Activated CD8-positive, alpha-beta memory T cell treated with anti-CD3 and anti-CD28 coated beads for 24 hours (primary cell): ENCODE data around the gene TEKT2.

Experiments
- DNase-seq: peaks from one replicate; pipeline ENCODE4 v3.0.0-alpha.2; 2020

The TEKT2 gene

GRCh38 chr1:36088265-36088576 lies 4.3 kb downstream of the TEKT2 start:
- DNase-seq: no peak

DNA sequence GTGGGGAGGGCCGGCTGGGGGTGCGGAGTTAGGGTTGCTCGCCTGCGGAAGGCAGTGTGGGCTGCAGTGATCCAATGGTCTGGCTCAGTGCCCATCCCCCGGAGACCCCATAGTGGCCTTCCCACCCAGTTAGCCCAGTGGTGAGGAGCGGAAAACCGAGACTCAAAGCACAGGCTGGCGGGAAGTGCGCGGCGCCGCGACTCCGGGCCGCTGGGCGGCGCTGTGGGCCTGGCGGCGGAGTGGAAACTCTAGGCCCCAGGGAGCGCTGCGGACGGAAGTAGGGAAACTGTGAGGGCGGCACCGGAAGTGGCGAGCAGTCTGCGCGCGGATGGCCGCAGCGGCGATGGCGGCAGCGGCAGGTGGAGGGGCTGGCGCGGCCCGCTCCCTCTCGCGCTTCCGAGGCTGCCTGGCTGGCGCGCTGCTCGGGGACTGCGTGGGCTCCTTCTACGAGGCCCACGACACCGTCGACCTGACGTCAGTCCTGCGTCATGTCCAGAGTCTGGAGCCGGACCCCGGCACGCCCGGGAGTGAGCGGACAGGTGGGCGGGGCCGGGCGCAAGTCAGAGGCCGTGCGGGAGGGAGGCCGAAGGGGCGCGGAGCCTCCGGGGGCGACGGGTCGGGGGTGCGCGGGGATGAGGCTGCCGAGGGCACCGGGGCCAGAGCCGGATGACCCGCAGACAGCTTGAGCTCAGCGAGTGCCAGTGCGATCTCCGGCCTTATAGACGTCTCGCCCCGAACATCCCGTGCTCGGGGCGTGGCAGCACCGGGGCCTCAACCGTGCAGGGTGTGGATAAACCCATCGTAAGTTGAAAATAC lies 4.9 kb downstream of the TEKT2 start, which contains the start of gene ADPRS:
TSS of gene ADPRS (plus strand) at position 316 of the 816 bp plus-strand sequence. CDS start at position 329, 13 bp downstream.
- peak; percentile 97 for DNase-seq

GRCh38 chr1:36089393-36090121 lies 5.7 kb downstream of the TEKT2 start:
- DNase-seq: no peak

DNA sequence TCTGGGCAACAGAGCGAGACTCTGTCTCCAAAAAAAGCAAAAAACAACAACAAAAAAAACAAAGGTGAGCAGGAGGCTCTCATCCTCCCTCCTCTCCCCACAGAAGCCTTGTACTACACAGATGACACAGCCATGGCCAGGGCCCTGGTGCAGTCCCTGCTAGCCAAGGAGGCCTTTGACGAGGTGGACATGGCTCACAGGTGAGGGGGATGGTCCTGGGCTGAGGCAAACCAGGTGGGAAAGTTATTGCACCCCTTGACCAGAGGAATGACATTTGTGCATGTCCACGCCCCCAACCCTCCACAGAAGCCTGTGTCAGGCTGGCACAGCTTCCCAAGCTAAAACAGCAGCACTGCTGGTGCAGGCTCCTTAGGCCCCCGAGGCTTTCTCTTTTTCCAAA lies 7.2 kb downstream of the TEKT2 start:
- no peak for DNase-seq

DNA sequence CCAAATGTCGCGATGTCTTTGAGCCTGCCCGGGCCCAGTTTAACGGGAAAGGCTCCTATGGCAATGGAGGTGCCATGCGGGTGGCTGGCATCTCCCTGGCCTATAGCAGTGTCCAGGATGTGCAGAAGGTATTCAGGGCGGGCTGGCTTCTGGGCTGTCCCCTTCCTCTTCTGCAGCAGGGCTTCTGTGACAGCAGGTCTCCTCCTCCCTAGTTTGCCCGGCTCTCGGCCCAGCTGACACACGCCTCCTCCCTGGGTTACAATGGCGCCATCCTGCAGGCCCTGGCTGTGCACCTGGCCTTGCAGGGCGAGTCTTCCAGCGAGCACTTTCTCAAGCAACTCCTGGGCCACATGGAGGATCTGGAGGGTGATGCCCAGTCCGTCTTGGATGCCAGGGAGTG lies 7.8 kb downstream of the TEKT2 start:
- DNase-seq: peak; percentile 38

DNA sequence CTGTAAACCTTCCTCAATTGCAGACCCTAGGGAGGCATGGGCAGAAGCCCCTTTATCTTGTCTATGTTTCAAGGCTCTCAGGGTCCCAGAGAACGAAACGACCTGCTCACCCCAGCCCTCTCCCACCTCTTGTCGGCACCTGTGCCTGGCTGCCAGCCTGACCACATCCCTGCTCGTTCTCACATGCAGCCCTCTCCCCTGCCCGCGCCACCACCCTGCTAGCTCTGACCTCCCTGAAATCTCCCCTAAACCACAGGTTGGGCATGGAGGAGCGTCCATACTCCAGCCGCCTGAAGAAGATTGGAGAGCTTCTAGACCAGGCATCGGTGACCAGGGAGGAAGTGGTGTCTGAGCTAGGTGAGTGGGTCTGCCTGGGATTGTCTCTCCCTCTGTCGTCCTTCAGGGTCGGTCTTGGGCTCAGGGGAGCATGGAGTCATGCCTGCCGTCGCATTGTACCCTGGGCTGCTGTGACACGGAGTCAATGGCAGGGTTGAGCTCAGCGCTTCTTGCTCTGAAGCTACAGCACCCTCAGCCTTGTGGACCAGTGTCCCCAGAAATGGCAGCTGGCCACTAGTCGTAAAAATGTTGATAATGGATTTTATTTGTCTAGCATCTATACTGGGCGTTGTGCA lies 8.4 kb downstream of the TEKT2 start:
- peak; percentile 46 for DNase-seq

DNA sequence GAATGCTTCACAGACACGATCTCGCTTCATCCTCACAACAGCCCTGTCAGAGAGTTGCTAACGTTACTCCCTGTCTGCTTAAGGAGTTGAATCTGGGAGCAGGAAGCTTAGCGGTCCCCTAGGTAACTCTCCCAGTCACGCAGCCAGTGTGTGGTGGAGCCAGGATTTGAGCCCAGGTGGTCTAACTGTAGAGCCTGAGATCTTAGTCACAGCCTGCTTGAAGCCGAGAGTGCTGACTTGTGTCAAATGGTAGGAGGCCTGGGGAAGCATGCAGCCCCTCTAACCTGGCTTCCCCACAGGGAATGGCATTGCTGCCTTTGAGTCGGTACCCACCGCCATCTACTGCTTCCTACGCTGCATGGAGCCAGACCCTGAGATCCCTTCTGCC lies 8.9 kb downstream of the TEKT2 start:
- peak; percentile 32 for DNase-seq

DNA sequence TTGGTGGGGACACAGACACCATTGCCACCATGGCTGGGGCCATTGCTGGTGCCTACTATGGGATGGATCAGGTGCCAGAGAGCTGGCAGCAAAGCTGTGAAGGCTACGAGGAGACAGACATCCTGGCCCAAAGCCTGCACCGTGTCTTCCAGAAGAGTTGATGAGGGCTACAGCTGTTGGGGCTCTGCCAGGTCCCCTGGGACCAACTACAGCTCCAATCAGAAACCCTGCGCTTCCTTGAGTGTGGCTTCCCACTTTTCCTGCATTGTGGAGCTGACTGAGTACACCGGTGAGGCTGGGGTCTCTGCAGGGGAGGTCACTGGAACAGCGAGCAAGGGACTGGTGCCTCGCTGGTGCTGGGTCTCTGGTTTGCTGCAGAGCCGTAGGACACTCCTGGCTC lies 9.3 kb downstream of the TEKT2 start:
- DNase-seq: no peak

- no peak for DNase-seq
Observed at GRCh38 chr1:36093929-36094328, 10.0 kb downstream of the TEKT2 start.

- DNase-seq: no peak
Observed at GRCh38 chr1:36094621-36095061, 10.7 kb downstream of the TEKT2 start.

- DNase-seq: no peak
Observed at GRCh38 chr1:36095760-36096405, 12.0 kb downstream of the TEKT2 start.

GRCh38 chr1:36096500-36097432 lies 12.9 kb downstream of the TEKT2 start:
- DNase-seq: peak; percentile 54

- DNase-seq: no peak
Observed at GRCh38 chr1:36097693-36098585, 14.0 kb downstream of the TEKT2 start.

DNA sequence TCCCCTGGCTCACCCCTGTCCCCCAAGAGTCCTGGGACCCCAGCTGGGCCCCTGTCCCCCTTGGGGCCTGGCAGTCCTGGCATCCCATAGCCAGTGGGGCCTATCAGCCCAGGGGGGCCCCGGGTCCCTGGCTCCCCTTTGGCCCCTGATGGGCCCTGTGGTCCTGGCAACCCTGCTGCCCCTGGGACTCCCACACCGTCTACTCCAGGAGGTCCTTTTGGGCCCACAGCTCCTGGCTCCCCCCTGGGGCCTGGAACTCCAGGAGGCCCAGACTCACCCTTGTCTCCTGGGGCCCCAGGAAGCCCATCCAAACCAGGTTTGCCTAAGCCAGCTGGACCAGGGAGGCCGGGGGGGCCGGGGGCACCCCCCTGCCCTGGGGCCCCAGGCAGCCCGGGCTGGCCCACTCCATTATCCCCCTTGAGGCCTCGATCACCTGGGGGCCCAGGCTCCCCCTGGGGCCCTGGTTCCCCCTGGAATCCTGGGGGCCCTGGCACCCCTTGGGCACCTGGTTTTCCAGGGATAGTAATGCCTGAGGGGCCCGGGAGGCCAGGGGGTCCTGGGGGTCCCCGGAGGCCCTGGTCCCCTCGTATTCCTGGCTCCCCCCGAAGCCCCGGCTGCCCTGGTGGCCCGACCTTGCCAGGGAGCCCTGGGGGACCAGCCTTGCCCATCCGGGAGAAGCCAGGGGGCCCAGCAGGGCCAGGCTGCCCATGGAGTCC lies 14.9 kb downstream of the TEKT2 start:
- DNase-seq: no peak

GRCh38 chr1:36099681-36100341 lies 15.9 kb downstream of the TEKT2 start:
- peak; percentile 91 for DNase-seq

DNA sequence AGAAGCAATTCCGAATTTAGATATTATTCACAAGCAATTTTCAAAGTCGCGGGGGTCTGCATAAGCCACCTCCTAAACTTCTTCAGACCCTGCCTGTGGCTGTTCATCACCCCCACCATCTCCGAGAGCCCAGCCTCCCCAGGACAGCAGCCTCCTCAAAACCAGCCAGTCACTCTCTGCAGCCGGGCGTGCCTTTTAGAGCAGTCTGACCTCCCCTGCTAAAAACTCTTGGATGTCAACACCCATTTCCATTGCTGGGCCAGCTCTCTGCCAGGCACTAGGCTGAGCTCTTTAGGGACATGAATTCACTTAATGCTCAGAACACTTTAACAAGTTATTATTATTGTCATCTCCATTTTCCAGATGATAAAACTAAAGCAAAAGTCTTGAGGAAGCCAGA lies 16.5 kb downstream of the TEKT2 start:
- no peak for DNase-seq

DNA sequence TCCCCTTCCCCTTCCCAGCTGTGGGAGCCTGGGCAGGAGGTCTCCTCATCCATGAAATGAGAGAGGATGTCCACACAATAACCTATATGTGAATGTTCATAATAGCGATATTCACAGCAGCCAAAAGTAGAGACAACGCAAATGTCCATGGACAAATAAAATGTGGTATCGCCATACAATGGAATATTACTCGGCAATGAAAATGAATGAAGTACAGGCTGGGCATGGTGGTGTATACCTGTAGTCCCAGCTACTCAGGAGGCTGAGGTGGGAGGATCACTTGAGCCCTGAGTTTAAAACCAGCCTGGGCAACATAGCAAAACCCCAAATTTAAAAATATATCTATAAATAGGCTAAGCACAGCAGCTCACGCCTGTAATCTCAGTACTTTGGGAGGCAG lies 17.7 kb downstream of the TEKT2 start:
- DNase-seq: no peak

DNA sequence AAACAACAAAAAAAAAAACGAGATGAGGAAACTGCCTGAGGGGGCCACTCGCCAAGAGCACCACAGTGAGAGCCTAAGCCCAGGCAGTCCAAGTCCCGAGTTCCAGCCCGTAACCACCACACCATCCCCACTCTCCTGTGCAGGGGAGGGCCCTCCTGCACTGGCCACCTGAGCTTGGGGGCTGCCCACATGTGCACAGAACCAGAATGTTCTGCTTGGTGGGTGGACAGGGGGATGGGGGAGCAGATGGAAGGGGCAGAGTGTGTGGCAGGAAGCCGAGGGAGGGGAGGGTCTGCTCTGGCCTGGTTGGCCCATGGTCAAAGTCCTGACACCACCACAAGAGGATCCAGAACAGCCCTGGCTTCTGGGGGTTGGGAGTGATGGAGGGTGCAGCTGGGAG lies 22.4 kb downstream of the TEKT2 start:
- DNase-seq: no peak

DNA sequence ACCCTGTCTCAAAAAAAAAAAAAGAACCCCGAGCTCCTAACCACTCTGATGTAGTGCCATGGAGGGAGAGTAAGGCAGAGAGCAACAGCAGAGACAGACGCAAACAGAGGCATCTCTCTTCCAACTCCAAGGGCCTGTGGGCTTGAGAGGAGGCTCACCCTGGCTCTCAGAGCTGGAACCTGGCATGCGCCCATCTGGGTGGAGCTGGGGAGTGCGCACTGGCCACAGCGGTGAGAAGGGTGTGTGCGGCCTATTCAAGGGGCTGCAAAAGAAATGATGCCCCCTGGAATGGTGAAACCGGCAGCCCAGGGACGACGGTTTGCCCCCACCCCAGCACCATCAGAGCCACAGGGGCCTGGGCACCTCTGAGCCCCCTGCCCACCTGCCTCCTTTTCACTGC lies 23.5 kb downstream of the TEKT2 start:
- no peak for DNase-seq

DNA sequence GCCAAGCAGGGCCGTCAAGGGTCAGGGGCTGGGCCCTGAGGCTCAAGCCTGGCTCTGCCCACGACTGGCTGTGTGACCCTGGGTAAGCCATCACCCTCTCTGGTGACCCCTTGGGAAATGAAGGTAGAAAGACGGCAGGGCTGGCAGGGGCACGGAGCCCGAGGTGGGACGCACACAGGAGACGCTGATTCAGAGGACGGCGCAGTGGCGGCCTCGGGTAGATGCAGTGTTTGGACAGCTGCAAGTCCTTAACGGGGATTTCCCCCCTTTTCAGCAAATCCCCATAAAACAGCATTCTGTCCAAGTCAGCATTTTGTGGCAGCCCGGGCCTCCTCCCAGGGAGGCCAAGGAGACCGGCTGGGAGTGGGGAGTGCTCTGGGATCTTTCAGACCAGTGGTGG lies 24.4 kb downstream of the TEKT2 start:
- DNase-seq: no peak
